ENCODE measurements around the gene LIMS4. TPM values are rescaled to one million over a fixed set of nuclear protein-coding genes. Genes with fewer than 3 reads are reported as not detected.
"Not testable (repeated sequence)": the region's sequence is repeated elsewhere in the genome, so short reads cannot be mapped to it uniquely, and the experiment has no call there.

Gene LIMS4
- total and polyA plus RNA-seq, 4 donors, result 0.54 to 3.2 (median 0.77) TPM

DNA sequence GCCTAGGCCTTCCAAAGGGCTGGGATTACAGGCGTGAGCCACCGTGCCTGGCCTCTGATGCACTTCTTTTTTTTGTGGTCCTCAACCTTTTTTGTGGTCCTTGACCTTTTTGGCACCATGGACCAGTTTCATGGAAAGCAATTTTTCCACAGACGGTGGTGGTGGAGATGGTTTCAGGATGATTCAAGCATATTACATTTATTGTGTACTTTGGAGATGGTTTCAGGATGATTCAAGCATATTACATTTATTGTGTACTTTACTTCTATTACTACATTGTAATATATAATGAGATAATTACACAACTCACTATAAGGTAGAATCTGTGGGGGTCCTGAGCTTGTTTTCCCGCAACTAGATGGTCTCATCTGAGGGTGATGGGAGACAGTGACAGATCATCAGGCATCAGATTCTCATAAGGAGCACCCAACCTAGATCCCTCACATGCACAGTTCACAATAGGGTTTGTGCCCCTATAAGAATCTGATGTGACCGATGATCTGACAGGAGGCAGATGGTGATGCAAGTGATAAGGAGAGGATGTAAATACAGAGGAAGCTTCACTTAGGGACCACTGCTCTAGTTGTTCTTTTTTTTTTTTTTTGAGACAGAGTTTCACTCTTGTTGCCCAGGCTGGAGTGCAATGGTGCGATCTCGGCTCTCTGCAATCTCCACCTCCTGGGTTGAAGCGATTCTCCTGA, 29.2 kb downstream of the LIMS4 start:
- WGBS, 2 donors, result no CpG with 5 or more reads among the region's 8 CpGs

GRCh38 chr2:110441905-110442304, 30.7 kb downstream of the LIMS4 start:
- H3K9me3 ChIP-seq (ENCODE audit: control insufficient read depth in 4 of 4, insufficient read depth in 3 of 4, low read length in 3 of 4); H3K4me3 ChIP-seq; DNase-seq; H3K27me3 ChIP-seq (ENCODE audit: control insufficient read depth in 3 of 3, insufficient read depth in 3 of 3, low read length in 2 of 3); H3K27ac ChIP-seq (ENCODE audit: low read depth in 1 of 2, low read length in 1 of 2); H3K36me3 ChIP-seq (ENCODE audit: control insufficient read depth in 4 of 4, insufficient read depth in 4 of 4, low read length in 4 of 4); ATAC-seq (ENCODE audit: insufficient read depth, low FRiP score); H3K4me1 ChIP-seq (ENCODE audit: control insufficient read depth in 5 of 5, insufficient read depth in 5 of 5, low read length in 5 of 5); H3K9ac ChIP-seq (ENCODE audit: insufficient read depth in 1 of 2, low read length in 2 of 2): not testable (repeated sequence)
- no CpG with 5 or more reads among the region's 1 CpG for WGBS, 2 donors

More for the DNA sequence above, 29.2 kb downstream of the LIMS4 start:
- not testable (repeated sequence) for H3K27ac ChIP-seq (ENCODE audit: low read depth in 1 of 2, low read length in 1 of 2); DNase-seq; H3K9me3 ChIP-seq (ENCODE audit: control insufficient read depth in 4 of 4, insufficient read depth in 3 of 4, low read length in 3 of 4); H3K36me3 ChIP-seq (ENCODE audit: control insufficient read depth in 4 of 4, insufficient read depth in 4 of 4, low read length in 4 of 4); H3K4me3 ChIP-seq; H3K27me3 ChIP-seq (ENCODE audit: control insufficient read depth in 3 of 3, insufficient read depth in 3 of 3, low read length in 2 of 3); H3K4me1 ChIP-seq (ENCODE audit: control insufficient read depth in 5 of 5, insufficient read depth in 5 of 5, low read length in 5 of 5); H3K9ac ChIP-seq (ENCODE audit: insufficient read depth in 1 of 2, low read length in 2 of 2); ATAC-seq (ENCODE audit: insufficient read depth, low FRiP score)

DNA sequence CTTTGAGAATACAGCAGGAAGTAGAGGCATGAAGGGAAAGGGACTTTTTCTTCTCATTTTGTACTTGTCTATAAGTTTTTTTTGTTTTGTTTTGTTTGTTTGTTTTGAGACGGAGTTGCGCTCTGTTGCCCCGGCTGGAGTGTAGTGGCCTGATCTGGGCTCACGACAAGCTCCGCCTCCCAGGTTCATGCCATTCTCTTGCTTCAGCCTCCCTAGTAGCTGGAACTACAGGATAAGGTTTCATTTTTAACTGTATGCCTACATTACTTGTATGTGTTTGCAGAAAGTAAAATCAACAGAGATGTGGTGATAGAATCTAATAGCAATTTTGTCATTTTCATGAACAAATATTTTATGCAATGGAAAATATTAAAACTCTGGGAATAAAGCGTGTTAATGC, 38.1 kb downstream of the LIMS4 start:
- ATAC-seq (ENCODE audit: insufficient read depth, low FRiP score); H3K9me3 ChIP-seq (ENCODE audit: control insufficient read depth in 4 of 4, insufficient read depth in 3 of 4, low read length in 3 of 4); H3K27me3 ChIP-seq (ENCODE audit: control insufficient read depth in 3 of 3, insufficient read depth in 3 of 3, low read length in 2 of 3); H3K4me3 ChIP-seq; H3K27ac ChIP-seq (ENCODE audit: low read depth in 1 of 2, low read length in 1 of 2); H3K4me1 ChIP-seq (ENCODE audit: control insufficient read depth in 5 of 5, insufficient read depth in 5 of 5, low read length in 5 of 5); H3K36me3 ChIP-seq (ENCODE audit: control insufficient read depth in 4 of 4, insufficient read depth in 4 of 4, low read length in 4 of 4); H3K9ac ChIP-seq (ENCODE audit: insufficient read depth in 1 of 2, low read length in 2 of 2); DNase-seq: not testable (repeated sequence)
- WGBS, 2 donors, result no CpG with 5 or more reads among the region's 6 CpGs

GRCh38 chr2:110425725-110426124, 46.9 kb downstream of the LIMS4 start:
- H3K4me3 ChIP-seq; H3K36me3 ChIP-seq (ENCODE audit: control insufficient read depth in 4 of 4, insufficient read depth in 4 of 4, low read length in 4 of 4); DNase-seq; H3K9ac ChIP-seq (ENCODE audit: insufficient read depth in 1 of 2, low read length in 2 of 2); H3K27ac ChIP-seq (ENCODE audit: low read depth in 1 of 2, low read length in 1 of 2); H3K9me3 ChIP-seq (ENCODE audit: control insufficient read depth in 4 of 4, insufficient read depth in 3 of 4, low read length in 3 of 4); H3K27me3 ChIP-seq (ENCODE audit: control insufficient read depth in 3 of 3, insufficient read depth in 3 of 3, low read length in 2 of 3); H3K4me1 ChIP-seq (ENCODE audit: control insufficient read depth in 5 of 5, insufficient read depth in 5 of 5, low read length in 5 of 5); ATAC-seq (ENCODE audit: insufficient read depth, low FRiP score): not testable (repeated sequence)
- 97 to 100% methylated on average over 1 of the region's 4 CpGs for WGBS, 2 donors

GRCh38 chr2:110424421-110424820, 48.2 kb downstream of the LIMS4 start:
- not testable (repeated sequence) for H3K36me3 ChIP-seq (ENCODE audit: control insufficient read depth in 4 of 4, insufficient read depth in 4 of 4, low read length in 4 of 4); H3K27ac ChIP-seq (ENCODE audit: low read depth in 1 of 2, low read length in 1 of 2); DNase-seq; H3K9ac ChIP-seq (ENCODE audit: insufficient read depth in 1 of 2, low read length in 2 of 2); H3K4me3 ChIP-seq; H3K9me3 ChIP-seq (ENCODE audit: control insufficient read depth in 4 of 4, insufficient read depth in 3 of 4, low read length in 3 of 4); ATAC-seq (ENCODE audit: insufficient read depth, low FRiP score); H3K4me1 ChIP-seq (ENCODE audit: control insufficient read depth in 5 of 5, insufficient read depth in 5 of 5, low read length in 5 of 5); H3K27me3 ChIP-seq (ENCODE audit: control insufficient read depth in 3 of 3, insufficient read depth in 3 of 3, low read length in 2 of 3)
- 100% methylated on average over 1 to 2 of the region's 4 CpGs for WGBS, 2 donors

GRCh38 chr2:110423574-110423962, 49.0 kb downstream of the LIMS4 start:
- ATAC-seq (ENCODE audit: insufficient read depth, low FRiP score), result peak; percentile 29

GRCh38 chr2:110422852-110423573, 49.6 kb downstream of the LIMS4 start:
- not testable (repeated sequence) for DNase-seq; H3K4me3 ChIP-seq; H3K27me3 ChIP-seq (ENCODE audit: control insufficient read depth in 3 of 3, insufficient read depth in 3 of 3, low read length in 2 of 3); H3K27ac ChIP-seq (ENCODE audit: low read depth in 1 of 2, low read length in 1 of 2); H3K4me1 ChIP-seq (ENCODE audit: control insufficient read depth in 5 of 5, insufficient read depth in 5 of 5, low read length in 5 of 5); H3K9ac ChIP-seq (ENCODE audit: insufficient read depth in 1 of 2, low read length in 2 of 2); H3K9me3 ChIP-seq (ENCODE audit: control insufficient read depth in 4 of 4, insufficient read depth in 3 of 4, low read length in 3 of 4); H3K36me3 ChIP-seq (ENCODE audit: control insufficient read depth in 4 of 4, insufficient read depth in 4 of 4, low read length in 4 of 4)
- WGBS, 2 donors, result no CpG with 5 or more reads among the region's 36 CpGs
- ATAC-seq (ENCODE audit: insufficient read depth, low FRiP score), result peak; percentile 36

More at GRCh38 chr2:110423574-110423962, 49.0 kb downstream of the LIMS4 start:
- no CpG with 5 or more reads among the region's 56 CpGs for WGBS, 2 donors
- not testable (repeated sequence) for H3K27me3 ChIP-seq (ENCODE audit: control insufficient read depth in 3 of 3, insufficient read depth in 3 of 3, low read length in 2 of 3); H3K4me3 ChIP-seq; H3K9ac ChIP-seq (ENCODE audit: insufficient read depth in 1 of 2, low read length in 2 of 2); DNase-seq; H3K36me3 ChIP-seq (ENCODE audit: control insufficient read depth in 4 of 4, insufficient read depth in 4 of 4, low read length in 4 of 4); H3K9me3 ChIP-seq (ENCODE audit: control insufficient read depth in 4 of 4, insufficient read depth in 3 of 4, low read length in 3 of 4); H3K27ac ChIP-seq (ENCODE audit: low read depth in 1 of 2, low read length in 1 of 2); H3K4me1 ChIP-seq (ENCODE audit: control insufficient read depth in 5 of 5, insufficient read depth in 5 of 5, low read length in 5 of 5)

DNA sequence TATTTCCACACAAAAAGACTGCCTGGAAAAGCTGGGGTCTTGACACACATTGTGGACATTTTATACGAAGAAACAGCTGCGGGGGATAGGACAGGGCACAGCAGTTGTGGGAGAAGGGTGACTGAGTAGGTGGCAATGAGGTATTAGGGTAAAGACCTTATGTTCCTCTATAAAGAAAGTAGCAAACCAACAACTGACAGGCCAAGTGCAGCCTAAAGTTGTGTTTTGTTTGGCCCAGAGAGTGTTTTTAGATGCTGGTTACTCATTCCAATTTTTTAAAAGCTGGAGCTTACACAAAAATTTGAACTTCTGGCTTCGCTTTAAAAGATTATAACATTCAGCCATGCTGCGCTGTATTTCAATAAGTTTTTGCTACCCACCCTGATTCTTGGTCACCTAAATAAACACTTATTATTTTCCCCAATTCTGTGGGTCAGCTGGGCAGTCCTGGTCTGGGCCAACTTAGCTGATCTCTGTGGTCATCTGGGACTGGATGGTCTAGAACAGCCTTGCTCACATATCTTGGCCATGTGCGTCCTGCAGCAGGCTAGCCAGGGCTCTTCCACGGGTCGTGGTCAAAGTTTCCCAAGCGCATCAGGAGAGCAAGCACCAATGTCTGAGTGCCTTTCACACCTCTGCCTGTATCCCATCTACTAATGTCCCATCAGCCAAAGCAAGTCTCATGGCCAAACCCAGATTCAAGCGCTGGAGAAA, 51.8 kb downstream of the LIMS4 start:
- not testable (repeated sequence) for H3K27ac ChIP-seq (ENCODE audit: low read depth in 1 of 2, low read length in 1 of 2); H3K9ac ChIP-seq (ENCODE audit: insufficient read depth in 1 of 2, low read length in 2 of 2); H3K27me3 ChIP-seq (ENCODE audit: control insufficient read depth in 3 of 3, insufficient read depth in 3 of 3, low read length in 2 of 3); H3K4me1 ChIP-seq (ENCODE audit: control insufficient read depth in 5 of 5, insufficient read depth in 5 of 5, low read length in 5 of 5); DNase-seq; H3K4me3 ChIP-seq; H3K36me3 ChIP-seq (ENCODE audit: control insufficient read depth in 4 of 4, insufficient read depth in 4 of 4, low read length in 4 of 4); ATAC-seq (ENCODE audit: insufficient read depth, low FRiP score); H3K9me3 ChIP-seq (ENCODE audit: control insufficient read depth in 4 of 4, insufficient read depth in 3 of 4, low read length in 3 of 4)
- no CpG with 5 or more reads among the region's 9 CpGs for WGBS, 2 donors

Data from lung (tissue), 10 donors.